Caco-2 (cell line): Measurements from ENCODE around the gene FITM2. TPM values are rescaled to one million over a fixed set of nuclear protein-coding genes. Genes with fewer than 3 reads are reported as not detected.
"Not testable (repeated sequence)": the region's sequence is repeated elsewhere in the genome, so short reads cannot be mapped to it uniquely, and the experiment has no call there.

Source experiments
- BruUV-seq: library from RNA; stranded (reverse); fragments of 400-500 nt; replicated peaks from 2 replicates; lab custom pipeline; 2021; lab: Mats Ljungman, UMichigan
- CTCF ChIA-PET: fragments of 300-600 bp; sonication (Branson Sonifier 250); formaldehyde crosslinking; loops from one replicate; lab custom pipeline; 2022; ENCODE audit warnings: antibody characterized with exemption; lab: Charles Lee
- POLR2A ChIA-PET: fragments of 300-600 bp; sonication (Branson Sonifier 250); formaldehyde crosslinking; loops from one replicate; lab custom pipeline; 2022; ENCODE audit warnings: antibody characterized with exemption; lab: Charles Lee
- DNase-seq, 2 experiments: peaks; one replicate each; pipeline versions ENCODE4 v3.0.0 to v3.0.0-alpha.2; 2020 to 2022
- H3K27me3 ChIP-seq: replicated peaks from 2 replicates; pipeline ENCODE4 v1.6.0; 2011; ENCODE audit warnings: low read length; ENCODE audit not compliant: control insufficient read depth, insufficient read depth
- H3K36me3 ChIP-seq: 2 replicates; pipeline ENCODE4 v1.5.1; 2011; ENCODE audit warnings: low read length; ENCODE audit not compliant: control insufficient read depth, insufficient read depth
- H3K4me1 ChIP-seq: fragments of 250-450 bp; sonication (Bioruptor Pico); 2 replicates; pipeline ENCODE4 v1.5.1; 2020; ENCODE audit warnings: mild to moderate bottlenecking
- H3K4me3 ChIP-seq: 2 replicates; pipeline ENCODE4 v1.5.1; 2011; ENCODE audit warnings: low read depth, mild to moderate bottlenecking, control low read depth, low read length
- H3K9me3 ChIP-seq: fragments of 250-450 bp; sonication (Bioruptor Pico); 2 replicates; pipeline ENCODE4 v1.5.1; 2020; ENCODE audit warnings: mild to moderate bottlenecking, moderate library complexity
- H3K27ac Mint-ChIP-seq: one replicate; pipeline ENCODE4 v1.8.0; 2022; ENCODE audit warnings: mixed read lengths; ENCODE audit not compliant: unreplicated experiment
- H3K27me3 Mint-ChIP-seq: one replicate; pipeline ENCODE4 v1.8.0; 2022; ENCODE audit warnings: mixed read lengths; ENCODE audit not compliant: insufficient read depth, unreplicated experiment
- H3K36me3 Mint-ChIP-seq: one replicate; pipeline ENCODE4 v1.8.0; 2022; ENCODE audit warnings: mild to moderate bottlenecking, mixed read lengths; ENCODE audit not compliant: insufficient read depth, unreplicated experiment
- H3K4me1 Mint-ChIP-seq: one replicate; pipeline ENCODE4 v1.8.0; 2022; ENCODE audit warnings: low read depth, mixed read lengths; ENCODE audit not compliant: unreplicated experiment
- H3K4me3 Mint-ChIP-seq: one replicate; pipeline ENCODE4 v1.8.0; 2022; ENCODE audit warnings: mild to moderate bottlenecking, moderate library complexity, mixed read lengths; ENCODE audit not compliant: unreplicated experiment
- H3K9me3 Mint-ChIP-seq: one replicate; pipeline ENCODE4 v1.8.0; 2022; ENCODE audit warnings: mixed read lengths; ENCODE audit not compliant: unreplicated experiment
- CTCF ChIP-seq, 2 experiments: fragments of 200-600 bp in 1 of 2; IDR thresholded peaks; 1 replicate in 1 of 2; 2 replicates in 1 of 2; pipeline versions ENCODE4 v1.5.1 to v1.8.0; 2011 to 2022; ENCODE audit warnings: antibody characterized with exemption in 1 of 2, control low read depth in 1 of 2, inconsistent platforms in 1 of 2, low read depth in 1 of 2, low read length in 1 of 2, mild to moderate bottlenecking in 1 of 2, moderate library complexity in 1 of 2; ENCODE audit not compliant: insufficient read depth in 1 of 2, severe bottlenecking in 1 of 2, unreplicated experiment in 1 of 2
- intact Hi-C: fragments of 100-400 bp; cut with micrococcal nuclease; formaldehyde crosslinking; loops from one replicate; pipeline ENCODE4 v1.10.0; 2022; ENCODE audit not compliant: unreplicated experiment
- total RNA-seq: library from RNA; stranded (reverse); gene quantifications from 2 replicates; pipeline ENCODE4 v1.2.3, GENCODE V29; 2022

The FITM2 gene
- total RNA-seq, 1 experiment from 2014 or later: 14.4 TPM

GRCh38 chr20:44301285-44301684 lies 9.7 kb downstream of the FITM2 start:
- intact Hi-C loops: no loop called here

GRCh38 chr20:44299011-44299535 lies 11.9 kb downstream of the FITM2 start:
- CTCF ChIA-PET: interaction anchor here (2.5 kb wide), 1 partner anchor 12 kb away, joined by 12 read pairs; the partner anchor contains the start of gene FITM2

More at GRCh38 chr20:44301285-44301684, 9.7 kb downstream of the FITM2 start:
- ChIA-PET POLR2A (no interaction called here), CTCF (interaction anchor here (2.5 kb wide), 1 partner anchor 10 kb away, joined by 12 read pairs; the partner anchor contains the start of gene FITM2)
- Mint-ChIP-seq H3K27ac (peak overlapping the region; percentile 95), H3K36me3 (peaks cover 6% of the 10 kb centered on the region), H3K9me3 (peaks cover 16% of the 10 kb centered on the region), H3K27me3 (no peaks in the 10 kb centered on the region), H3K4me1 (peaks cover 31% of the 10 kb centered on the region), H3K4me3 (no peak overlapping the region)
- no peak for TF ChIP-seq CTCF (IDR thresholded peaks at IDR 0.05; ENCODE audit: insufficient read depth in 1 of 2, low read depth in 1 of 2, low read length in 1 of 2, severe bottlenecking in 1 of 2, unreplicated experiment in 1 of 2)
- H3K36me3 ChIP-seq: no peaks in the 10 kb centered on the region
- H3K4me1 ChIP-seq: peaks cover 23% of the 10 kb centered on the region
- no peaks in the 10 kb centered on the region for H3K27me3 ChIP-seq
- no peaks in the 10 kb centered on the region for H3K9me3 ChIP-seq
- no peak overlapping the region for H3K4me3 ChIP-seq
- no peak for DNase-seq
- no TSS peak for BruUV-seq

GRCh38 chr20:44297721-44298120 lies 13.3 kb downstream of the FITM2 start:
- no TSS peak for BruUV-seq
- Mint-ChIP-seq H3K9me3 (peaks cover 16% of the 10 kb centered on the region), H3K27ac (no peak overlapping the region), H3K27me3 (no peaks in the 10 kb centered on the region), H3K4me1 (peaks cover 15% of the 10 kb centered on the region), H3K36me3 (peaks cover 6% of the 10 kb centered on the region), H3K4me3 (no peak overlapping the region)
- ChIA-PET CTCF (interaction anchor here (0.6 kb wide), 1 partner anchor 14 kb away, joined by 6 read pairs; no protein-coding TSS in a partner anchor), POLR2A (no interaction called here)
- Histone ChIP-seq H3K4me3 (no peak overlapping the region), H3K27me3 (no peaks in the 10 kb centered on the region), H3K36me3 (no peaks in the 10 kb centered on the region), H3K9me3 (no peaks in the 10 kb centered on the region), H3K4me1 (peaks cover 17% of the 10 kb centered on the region)
- no peak for DNase-seq
- TF ChIP-seq CTCF (IDR thresholded peaks at IDR 0.05; ENCODE audit: insufficient read depth in 1 of 2, low read depth in 1 of 2, low read length in 1 of 2, severe bottlenecking in 1 of 2, unreplicated experiment in 1 of 2): no peak
- intact Hi-C loops: no loop called here

More at GRCh38 chr20:44299011-44299535, 11.9 kb downstream of the FITM2 start:
- H3K27me3 ChIP-seq, H3K9me3 ChIP-seq, H3K36me3 ChIP-seq, DNase-seq, intact Hi-C loops, H3K27ac Mint-ChIP-seq, H3K27me3 Mint-ChIP-seq, H3K4me3 ChIP-seq, BruUV-seq, H3K36me3 Mint-ChIP-seq, H3K4me3 Mint-ChIP-seq: not testable (repeated sequence)
- Mint-ChIP-seq H3K9me3 (peaks cover 16% of the 10 kb centered on the region), H3K4me1 (peaks cover 27% of the 10 kb centered on the region)
- POLR2A ChIA-PET: interaction anchor here (0.6 kb wide), 2 partner anchors 49 to 73 kb away, joined by 3 to 10 read pairs; no protein-coding TSS in a partner anchor
- H3K4me1 ChIP-seq: peaks cover 23% of the 10 kb centered on the region
